NCI-H146 treated with DMSO at 0.1 percent for 48 hours (cell line): ENCODE data around the gene TMEM201.
"Not testable (repeated sequence)": the region's sequence is repeated elsewhere in the genome, so short reads cannot be mapped to it uniquely, and the experiment has no call there.

Source experiments
- DNase-seq: peaks from one replicate; lab custom pipeline; 2025; ENCODE audit not compliant: unreplicated experiment; lab: John Stamatoyannopoulos, UW

The TMEM201 gene

DNA sequence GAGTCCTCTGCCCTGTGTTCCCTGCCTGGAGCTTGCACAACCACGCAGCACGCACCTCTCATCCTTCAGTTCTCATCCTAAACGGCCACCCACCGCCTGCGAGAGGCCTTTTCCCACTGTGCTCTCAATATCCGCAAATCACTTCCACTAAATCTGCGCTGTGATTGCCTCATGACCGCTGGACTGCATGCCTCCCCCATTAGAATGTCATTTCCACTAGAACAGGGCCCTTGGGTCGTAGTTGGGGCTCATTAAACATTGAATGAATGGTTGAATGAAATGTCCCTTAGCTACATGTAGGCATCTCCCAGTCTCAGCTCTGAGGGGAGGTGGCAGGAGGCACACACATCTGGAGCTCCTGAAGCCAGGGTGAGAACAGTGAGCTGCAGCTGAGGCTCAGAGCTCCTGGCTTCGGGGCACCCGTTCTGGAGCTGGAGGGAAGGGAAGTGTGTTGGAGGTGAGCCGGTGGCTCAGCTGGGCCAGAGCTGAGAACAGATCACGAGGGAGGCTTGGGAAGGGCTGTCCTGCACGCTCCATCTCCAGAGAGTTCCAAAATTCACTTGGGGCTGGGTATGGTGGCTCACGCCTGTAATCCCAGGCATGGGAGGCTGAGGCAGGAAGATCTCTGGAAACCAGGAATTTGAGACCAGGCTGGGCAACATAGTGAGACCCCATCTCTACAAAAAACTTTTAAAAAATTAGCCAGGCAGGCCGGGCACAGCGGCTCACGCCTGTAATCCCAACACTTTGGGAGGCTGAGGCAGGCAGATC is 30.4 kb downstream of the TMEM201 start:
- no peak for DNase-seq

DNA sequence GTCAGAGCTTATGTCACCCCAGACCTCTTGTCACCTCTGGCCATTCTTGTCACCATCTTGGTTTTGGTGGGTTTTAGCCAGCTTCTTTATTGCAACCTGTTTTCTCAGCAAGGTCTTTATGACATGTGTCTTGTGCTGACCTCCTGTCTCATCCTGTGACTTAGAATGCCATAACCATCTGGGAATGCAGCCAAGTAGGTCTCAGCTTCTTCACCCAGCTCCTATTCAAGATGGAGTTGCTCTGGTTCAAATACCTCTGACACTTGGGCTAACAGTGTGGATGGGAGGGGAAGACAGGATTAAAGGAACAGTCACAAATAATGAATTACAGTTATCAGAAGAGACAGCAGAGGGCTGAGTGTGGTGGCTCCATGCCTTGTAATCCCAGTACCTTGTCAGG is 32.3 kb downstream of the TMEM201 start:
- no peak for DNase-seq

DNA sequence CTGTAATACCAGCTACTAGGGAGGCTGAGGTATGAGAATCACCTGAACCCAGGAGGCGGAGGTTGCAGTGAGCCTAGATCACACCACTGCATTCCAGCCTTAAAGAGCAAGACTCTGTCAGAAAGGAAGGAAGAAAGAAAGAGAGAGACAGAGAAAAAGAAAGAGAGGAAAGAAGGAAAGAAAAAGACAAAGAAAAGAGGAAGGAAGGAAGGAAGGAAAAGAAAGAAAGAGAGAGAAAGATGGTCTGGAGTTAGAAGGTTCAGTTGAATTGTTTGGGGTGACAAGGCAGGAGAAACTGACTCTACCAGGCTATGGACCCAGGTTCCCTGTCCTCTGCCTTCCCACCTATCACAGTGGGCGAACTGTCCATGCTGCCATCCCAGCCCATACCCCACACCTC is 35.4 kb downstream of the TMEM201 start:
- DNase-seq = no peak

DNA sequence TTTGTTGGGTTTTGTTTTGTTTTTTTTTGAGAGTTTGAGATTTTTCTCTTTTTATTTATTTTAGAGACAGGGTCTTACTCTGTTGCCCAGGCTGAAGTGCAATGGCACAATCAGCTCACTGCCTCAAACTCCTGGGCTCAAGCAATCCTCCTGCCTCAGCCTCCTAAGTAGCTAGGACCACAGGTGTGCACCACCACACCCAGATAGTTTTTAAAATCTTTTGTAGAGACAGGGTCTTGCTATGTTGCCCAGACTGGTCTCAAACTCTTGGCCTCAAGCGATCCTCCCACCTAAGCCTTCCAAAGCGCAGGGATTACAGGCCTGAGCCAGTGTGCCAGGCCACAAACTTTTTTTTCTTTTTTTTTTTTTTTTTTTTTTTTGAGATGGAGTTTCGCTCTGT is 36.3 kb downstream of the TMEM201 start:
- DNase-seq = not testable (repeated sequence)

DNA sequence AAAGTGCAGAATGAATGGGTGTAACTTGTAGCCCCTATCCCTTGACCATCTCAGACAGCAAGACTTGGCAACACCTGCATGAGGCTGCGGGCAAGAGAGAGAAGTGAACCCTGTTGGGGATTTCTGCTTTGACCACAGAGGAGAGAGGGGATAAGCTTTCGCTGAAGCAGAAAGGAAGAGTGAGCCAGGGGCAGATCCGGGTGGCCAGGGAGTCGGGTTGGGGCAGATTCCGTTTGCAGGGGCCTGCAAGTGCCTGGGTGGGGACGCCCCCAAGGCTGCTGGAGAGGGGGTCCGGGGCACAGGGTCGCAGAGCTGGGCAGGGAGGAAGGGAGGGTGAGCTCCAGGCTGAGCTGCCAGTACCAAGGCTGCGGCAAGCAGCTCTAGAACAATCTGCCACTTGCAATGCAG is 37.5 kb downstream of the TMEM201 start:
- DNase-seq = no peak

DNA sequence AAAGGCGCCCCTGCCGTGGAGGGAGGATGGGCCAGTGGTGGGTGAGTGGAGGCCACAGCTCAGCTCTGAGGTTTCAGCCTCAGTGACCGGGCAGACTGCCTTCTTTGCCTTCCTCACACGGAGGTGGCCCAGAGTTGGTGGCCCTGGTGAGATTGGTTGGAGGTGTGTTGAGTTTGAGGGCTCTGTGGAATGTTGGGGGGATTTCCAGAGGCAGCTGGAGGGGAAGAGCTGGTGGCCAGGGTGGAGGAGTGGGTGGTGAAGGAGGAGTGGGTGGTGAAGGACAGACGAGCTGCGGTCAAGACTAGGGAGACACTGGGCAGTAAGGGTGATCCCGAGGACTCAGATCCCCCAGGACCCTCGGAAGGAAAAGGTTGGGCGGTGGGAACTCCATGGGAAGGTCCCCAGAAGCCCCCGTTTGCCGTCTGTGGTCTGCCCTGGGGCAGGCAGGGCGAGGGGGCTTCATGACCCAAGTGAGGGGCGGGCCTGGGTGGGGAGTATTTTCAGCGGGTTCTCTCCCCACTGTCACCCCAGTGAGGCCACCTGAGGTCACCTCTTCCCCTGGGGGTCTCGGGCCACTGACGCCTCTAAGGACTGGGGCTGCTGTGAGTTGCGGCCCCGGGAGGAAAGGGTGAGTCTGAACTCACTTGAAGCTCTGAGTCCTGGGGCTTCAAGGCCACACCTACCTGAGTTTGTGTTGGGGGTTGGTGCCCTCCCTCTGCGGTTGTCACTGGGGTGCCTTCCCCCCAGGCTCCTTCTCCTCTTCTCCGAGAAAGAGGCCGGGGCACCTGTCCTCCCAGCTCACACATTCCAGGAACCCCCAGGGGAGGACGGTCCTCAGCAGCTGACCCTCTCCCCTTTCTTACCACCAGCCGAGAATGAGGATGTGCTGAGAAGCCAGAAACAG is 40.1 kb downstream of the TMEM201 start:
- DNase-seq = no peak

DNA sequence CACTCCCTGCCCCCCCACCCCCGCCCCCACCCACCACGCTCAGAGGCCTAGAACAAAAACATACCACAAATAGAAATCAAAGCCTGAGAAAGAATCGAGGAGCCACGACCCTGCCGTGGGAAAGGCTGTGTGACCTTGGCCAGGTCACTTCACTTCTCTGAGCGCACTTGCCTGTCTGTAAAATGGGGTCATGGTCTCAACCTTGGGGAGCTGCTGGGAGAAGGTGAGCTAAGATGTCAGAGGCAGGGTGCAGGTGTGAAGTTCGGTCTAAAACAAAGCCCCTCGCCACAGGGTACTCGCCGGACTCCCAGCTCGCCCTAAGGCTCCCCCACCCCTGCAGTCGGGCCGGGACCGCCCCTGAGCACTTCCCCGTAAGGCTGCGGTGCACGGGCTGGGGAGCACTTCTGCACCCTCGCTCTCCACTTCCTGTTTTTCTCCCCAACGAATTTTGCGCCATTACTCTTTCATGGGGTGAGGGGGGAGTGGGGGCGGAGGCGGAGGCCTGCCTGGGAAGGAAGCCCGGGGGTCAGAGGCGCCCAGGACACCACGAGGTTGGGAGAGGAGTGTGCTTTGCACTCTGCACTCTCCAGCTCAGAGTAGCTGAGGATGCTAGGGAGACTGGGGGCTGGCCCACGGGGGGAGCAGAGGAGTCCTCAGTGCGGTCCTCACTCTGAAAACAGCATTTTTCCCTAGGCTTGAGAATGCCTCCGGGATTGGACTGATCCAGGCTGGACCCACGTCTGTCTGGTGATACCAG is 40.9 kb downstream of the TMEM201 start:
- DNase-seq = no peak

DNA sequence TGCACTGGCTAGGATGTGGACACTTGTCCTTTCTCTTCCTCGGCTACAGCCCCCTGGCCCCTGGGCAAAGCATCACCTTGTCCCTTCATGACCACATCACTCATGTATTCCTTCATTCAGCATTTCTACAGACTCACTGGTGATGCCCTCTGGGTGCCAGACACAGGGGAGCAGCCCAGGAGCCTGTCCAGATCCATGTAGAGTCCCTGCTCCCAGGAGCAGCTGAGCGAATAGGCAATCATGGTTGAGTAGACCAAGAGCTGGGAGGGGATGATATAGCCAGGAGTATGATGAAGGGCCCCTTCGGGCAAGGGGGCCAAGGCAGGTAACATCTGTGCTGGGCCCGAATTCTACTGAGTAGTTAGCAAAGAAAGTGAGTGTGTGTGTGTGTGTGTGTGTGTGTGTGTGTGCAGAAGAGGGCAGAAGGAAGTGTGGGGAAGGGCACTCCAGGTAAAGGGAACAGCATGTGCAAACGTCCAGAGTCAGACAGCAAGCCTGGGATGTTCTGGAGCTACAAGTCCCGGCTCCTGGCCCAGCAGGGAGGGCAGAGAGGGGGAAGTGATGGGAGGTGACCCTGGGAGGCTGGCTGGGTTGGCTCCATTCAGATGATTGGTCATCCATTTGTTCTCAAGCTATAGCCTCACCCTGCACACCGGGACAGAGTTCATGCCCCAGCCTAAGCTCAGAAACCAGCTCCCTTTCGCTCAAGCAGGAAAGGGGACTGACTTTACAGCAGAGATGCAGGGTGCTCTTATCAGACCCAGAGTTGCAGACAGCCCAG is 41.8 kb downstream of the TMEM201 start:
- DNase-seq = no peak

DNA sequence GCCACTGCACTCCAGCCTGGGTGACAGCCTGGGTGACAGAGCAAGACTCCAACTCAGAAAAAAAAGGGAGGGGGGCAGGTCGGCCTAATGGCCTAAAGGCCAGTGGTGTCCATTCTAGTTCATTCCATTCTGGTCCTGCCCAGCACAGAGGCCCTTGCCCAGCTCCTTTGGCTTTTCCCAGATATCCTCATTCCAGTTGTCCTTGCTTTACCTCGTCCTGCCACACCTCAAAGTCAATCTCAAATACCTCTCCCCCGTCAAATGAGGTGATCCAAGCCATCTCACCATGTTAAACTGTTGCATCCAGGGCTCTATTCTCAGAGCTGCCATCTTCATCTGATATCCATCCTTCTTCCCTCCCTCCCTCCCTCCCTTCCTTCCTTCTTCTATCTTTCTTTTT is 42.9 kb downstream of the TMEM201 start:
- DNase-seq = no peak

DNA sequence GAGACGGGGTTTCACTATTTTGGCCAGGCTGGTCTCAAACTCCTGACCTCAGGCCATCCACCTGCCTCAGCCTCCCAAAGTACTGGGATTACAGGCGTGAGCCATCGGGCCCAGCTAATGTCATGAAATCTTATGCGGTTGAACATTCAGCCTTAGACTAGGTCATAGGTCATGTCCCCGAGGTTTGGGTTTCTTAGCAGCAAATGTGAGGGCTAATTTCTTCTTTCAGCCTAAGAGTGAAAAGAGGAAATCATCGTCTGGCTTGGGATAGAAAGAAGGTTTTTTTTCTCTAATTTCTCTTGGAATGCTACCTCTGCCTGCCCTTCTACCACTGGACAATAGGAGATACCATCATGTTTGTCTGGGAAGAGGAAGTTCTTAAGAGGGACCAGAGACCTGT is 44.8 kb downstream of the TMEM201 start:
- DNase-seq = no peak

DNA sequence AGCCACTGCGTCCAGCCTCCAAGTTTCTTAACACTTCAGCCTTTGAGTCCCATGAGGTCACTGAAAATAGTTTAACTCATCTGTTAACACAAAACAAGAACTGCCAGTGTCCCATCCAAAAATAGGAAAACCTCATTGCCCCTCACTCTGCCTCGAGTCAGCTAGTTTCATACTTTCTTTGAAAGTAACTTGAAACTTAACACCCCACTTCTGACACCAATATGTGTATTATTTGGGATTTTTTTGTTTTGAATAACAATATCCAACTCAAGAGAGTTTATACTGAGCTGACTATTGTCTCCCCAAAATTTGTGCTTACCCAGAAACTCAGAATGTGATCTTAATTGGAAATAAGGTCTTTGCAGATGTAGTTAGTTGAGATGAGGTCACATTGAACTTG is 45.9 kb downstream of the TMEM201 start:
- no peak for DNase-seq

DNA sequence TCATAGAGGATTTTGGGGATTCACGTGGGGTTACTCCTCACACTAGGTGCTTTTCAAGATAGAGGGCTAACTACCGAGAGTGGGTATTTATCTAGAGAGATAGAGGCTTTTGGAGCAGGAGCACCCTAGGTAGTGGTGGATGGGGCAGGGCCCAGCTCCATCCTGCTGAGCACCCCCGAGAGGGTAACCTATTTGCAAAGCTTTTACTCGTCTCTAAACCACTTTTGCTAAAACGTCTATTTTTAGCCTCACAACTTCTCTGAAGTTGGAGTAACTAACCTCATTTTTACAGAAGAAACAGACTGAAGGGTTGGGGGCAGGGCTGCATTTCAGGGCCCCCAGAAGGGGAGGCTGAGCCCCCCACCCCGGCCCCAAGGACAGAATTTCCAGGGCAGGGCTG is 50.5 kb downstream of the TMEM201 start:
- DNase-seq = no peak

DNA sequence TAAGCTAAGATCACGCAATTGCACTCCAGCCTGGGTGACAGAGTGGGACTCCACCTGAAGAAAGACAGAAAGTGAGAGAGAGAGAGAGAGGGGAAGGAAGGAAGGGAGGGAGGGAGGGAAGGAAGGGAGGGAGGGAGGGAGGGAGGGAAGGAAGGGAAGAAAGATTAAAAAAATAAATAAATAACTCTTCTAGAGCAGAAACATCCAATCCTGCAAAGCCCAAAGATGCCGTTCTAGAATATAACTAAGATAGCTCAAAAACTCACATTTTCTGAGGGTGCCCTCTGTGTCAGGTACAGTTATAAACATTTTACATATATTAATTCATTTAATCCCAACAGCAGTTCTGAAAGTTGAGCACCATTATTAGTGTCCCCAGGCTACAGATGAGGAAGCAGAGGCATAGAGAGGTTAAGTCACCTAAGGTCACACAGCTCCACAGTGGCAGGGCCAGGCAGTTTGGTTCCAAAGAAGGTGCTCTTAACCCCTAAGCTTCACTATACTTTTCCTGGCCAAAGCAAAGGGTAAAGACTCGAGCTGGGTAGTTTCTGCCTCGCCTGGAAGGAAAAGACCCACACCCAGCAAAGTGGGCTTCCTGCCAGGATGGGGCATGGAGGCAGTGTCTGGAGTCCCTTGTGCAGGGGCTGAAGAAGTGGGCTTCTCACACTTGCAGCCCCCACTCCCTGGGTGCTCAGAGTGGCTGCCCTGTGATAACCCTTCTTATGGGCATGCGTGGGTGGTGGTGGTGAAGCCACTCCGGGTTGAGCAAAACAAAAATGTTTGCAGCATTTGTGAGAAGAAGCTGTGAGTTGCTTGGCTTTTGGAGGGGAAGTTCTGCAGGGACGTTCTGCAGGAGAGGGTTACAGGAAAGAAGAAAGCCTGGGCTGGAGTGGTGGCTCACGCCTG is 54.9 kb downstream of the TMEM201 start:
- DNase-seq = no peak

DNA sequence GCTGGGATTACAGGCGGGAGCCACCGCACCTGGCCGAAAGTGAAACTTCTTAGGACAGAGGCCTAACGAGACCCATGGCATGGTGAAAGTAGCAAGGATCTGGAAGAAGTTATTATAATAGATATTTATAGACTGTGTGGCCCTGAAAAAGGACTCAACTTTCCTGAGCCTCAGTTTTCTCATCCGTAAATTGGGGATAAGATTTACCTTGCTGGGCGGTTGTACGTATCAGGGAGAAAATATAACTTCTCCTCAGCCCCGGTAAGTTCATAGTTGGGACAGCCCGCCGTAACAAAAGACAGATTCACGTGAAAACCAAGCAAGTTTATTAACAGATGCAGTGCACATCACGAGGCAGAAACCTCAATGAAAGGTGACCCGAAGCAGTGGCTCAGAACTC is 57.3 kb downstream of the TMEM201 start:
- DNase-seq = no peak

DNA sequence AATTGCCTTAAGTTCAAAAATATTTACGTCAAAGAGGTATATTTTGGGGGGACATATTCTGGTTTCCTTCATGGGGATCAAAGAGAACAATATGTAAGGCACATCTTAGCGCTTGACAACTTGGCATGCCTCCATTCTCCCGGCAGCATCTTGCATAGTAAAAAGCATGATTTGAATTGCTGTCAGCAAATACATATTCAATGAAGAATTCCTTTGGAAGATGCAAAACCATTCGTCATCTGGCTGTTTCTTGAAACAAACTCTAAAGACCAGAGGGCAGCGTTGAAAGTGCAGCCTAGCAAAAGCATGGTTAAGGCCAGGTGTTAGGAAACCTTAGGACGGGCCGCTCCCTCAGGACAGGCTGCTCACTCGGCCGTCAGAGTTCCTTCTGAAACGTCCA is 59.5 kb downstream of the TMEM201 start:
- no peak for DNase-seq

DNA sequence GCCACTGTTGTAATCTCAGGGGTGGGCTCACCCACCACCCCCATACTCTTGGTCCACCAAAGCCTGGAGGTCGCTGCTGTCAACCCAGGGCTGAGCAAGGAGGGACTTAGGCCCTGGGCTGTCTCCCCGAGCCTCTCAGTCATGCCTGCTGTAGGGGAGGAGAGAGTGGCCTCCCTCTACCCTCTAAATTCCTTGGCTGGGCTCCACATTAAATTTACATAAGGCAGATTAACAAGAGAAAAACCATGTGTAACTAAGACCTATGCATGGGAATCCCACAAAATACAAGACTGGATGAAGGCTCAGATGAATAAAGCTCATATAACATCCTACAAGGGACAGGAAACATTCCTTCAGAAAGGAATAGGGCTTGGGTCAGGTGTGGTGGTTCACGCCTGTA is 61.1 kb downstream of the TMEM201 start:
- no peak for DNase-seq

DNA sequence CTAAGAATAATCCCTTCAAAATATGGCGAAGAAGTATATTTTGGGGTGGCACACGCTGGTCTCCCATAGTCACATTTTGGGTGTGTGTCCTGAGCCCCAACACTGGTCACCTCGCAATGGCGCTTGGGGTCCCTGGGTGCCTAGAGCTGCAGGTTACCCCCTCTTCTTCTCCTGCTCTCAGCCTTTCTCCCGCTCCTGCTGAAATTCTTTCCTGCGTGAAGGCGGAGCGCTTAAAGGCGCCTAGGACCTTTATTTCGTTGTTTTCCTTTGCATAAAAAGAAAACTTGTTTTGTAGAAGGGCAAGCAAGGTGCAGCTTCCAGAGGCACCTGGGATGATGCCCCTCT is 62.5 kb downstream of the TMEM201 start:
- no peak for DNase-seq

DNA sequence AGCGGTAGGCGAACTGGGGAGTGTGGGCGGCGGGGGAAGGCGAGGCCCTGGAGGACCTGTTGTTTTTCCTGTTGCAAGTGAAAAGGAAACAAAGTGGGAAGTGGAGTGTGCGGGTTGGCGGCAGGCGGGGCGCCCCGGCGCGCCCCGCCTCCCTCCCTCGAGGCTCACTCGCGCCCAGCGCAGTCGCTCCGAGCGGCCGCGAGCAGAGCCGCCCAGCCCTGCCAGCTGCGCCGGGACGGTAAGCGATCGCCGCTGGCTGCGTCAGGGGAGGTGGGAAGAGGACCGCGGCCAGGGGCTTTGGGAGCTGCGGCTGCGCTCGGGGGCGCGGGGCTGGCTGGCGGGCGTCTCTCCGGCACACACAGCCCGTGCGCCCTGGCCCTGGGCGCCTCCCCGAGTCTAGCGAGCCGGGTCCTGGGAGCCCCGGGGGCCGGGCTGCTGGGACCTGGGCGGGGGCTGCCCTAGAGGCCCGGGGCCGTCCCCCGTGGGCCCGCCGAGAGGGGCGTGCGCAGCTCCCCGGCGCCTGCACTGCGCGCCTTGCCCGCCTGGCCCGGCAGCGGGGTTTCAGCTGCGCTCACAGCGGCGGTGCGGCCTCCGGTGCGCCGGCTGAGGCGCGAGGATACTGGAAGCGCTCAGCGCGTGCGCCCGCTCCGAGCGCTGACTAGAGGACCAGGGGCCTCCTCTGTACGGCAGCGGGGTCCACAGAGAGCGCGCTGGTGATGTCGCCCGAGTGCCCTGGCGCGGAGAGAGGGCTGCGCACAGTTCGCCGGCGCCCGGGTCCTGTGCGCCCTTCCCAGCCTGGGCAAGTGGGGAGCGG is 63.1 kb downstream of the TMEM201 start, which contains the start of gene PIK3CD:
TSS of gene PIK3CD (plus strand) at position 167 of the 814 bp plus-strand sequence. CDS start 58,725 bp downstream, outside the sequence.
- no peak for DNase-seq
